NT2/D1 (cell line): ENCODE measurements around the gene FGF2.

Experiments
- YY1 ChIP-seq: IDR thresholded peaks from 2 replicates; pipeline ENCODE4 v1.6.1; 2011; ENCODE audit not compliant: insufficient read length, insufficient read depth
- ZNF274 ChIP-seq: IDR thresholded peaks from 2 replicates; pipeline ENCODE4 v1.6.1; 2011; ENCODE audit warnings: mild to moderate bottlenecking, low read depth, low read length

GRCh38 chr4:122798917-122799316, 27.7 kb upstream of the FGF2 start:
- no peak for TF ChIP-seq YY1
- TF ChIP-seq ZNF274 = no peak
